Caco-2 (cell line): ENCODE data around the gene CDC40. TPM values are rescaled to one million over a fixed set of nuclear protein-coding genes. Genes with fewer than 3 reads are reported as not detected.

ENCODE experiments used
- BruUV-seq: library from RNA; stranded (reverse); fragments of 400-500 nt; replicated peaks from 2 replicates; lab custom pipeline; 2021; lab: Mats Ljungman, UMichigan
- CTCF ChIA-PET: fragments of 300-600 bp; sonication (Branson Sonifier 250); formaldehyde crosslinking; loops from one replicate; lab custom pipeline; 2022; ENCODE audit warnings: antibody characterized with exemption; lab: Charles Lee
- POLR2A ChIA-PET: fragments of 300-600 bp; sonication (Branson Sonifier 250); formaldehyde crosslinking; loops from one replicate; lab custom pipeline; 2022; ENCODE audit warnings: antibody characterized with exemption; lab: Charles Lee
- DNase-seq, 2 experiments: peaks; one replicate each; pipeline versions ENCODE4 v3.0.0 to v3.0.0-alpha.2; 2020 to 2022
- H3K27me3 ChIP-seq: replicated peaks from 2 replicates; pipeline ENCODE4 v1.6.0; 2011; ENCODE audit warnings: low read length; ENCODE audit not compliant: control insufficient read depth, insufficient read depth
- H3K36me3 ChIP-seq: 2 replicates; pipeline ENCODE4 v1.5.1; 2011; ENCODE audit warnings: low read length; ENCODE audit not compliant: control insufficient read depth, insufficient read depth
- H3K4me1 ChIP-seq: fragments of 250-450 bp; sonication (Bioruptor Pico); 2 replicates; pipeline ENCODE4 v1.5.1; 2020; ENCODE audit warnings: mild to moderate bottlenecking
- H3K4me3 ChIP-seq: 2 replicates; pipeline ENCODE4 v1.5.1; 2011; ENCODE audit warnings: low read depth, mild to moderate bottlenecking, control low read depth, low read length
- H3K9me3 ChIP-seq: fragments of 250-450 bp; sonication (Bioruptor Pico); 2 replicates; pipeline ENCODE4 v1.5.1; 2020; ENCODE audit warnings: mild to moderate bottlenecking, moderate library complexity
- H3K27ac Mint-ChIP-seq: one replicate; pipeline ENCODE4 v1.8.0; 2022; ENCODE audit warnings: mixed read lengths; ENCODE audit not compliant: unreplicated experiment
- H3K27me3 Mint-ChIP-seq: one replicate; pipeline ENCODE4 v1.8.0; 2022; ENCODE audit warnings: mixed read lengths; ENCODE audit not compliant: insufficient read depth, unreplicated experiment
- H3K36me3 Mint-ChIP-seq: one replicate; pipeline ENCODE4 v1.8.0; 2022; ENCODE audit warnings: mild to moderate bottlenecking, mixed read lengths; ENCODE audit not compliant: insufficient read depth, unreplicated experiment
- H3K4me1 Mint-ChIP-seq: one replicate; pipeline ENCODE4 v1.8.0; 2022; ENCODE audit warnings: low read depth, mixed read lengths; ENCODE audit not compliant: unreplicated experiment
- H3K4me3 Mint-ChIP-seq: one replicate; pipeline ENCODE4 v1.8.0; 2022; ENCODE audit warnings: mild to moderate bottlenecking, moderate library complexity, mixed read lengths; ENCODE audit not compliant: unreplicated experiment
- H3K9me3 Mint-ChIP-seq: one replicate; pipeline ENCODE4 v1.8.0; 2022; ENCODE audit warnings: mixed read lengths; ENCODE audit not compliant: unreplicated experiment
- CTCF ChIP-seq, 2 experiments: fragments of 200-600 bp in 1 of 2; IDR thresholded peaks; 1 replicate in 1 of 2; 2 replicates in 1 of 2; pipeline versions ENCODE4 v1.5.1 to v1.8.0; 2011 to 2022; ENCODE audit warnings: antibody characterized with exemption in 1 of 2, control low read depth in 1 of 2, inconsistent platforms in 1 of 2, low read depth in 1 of 2, low read length in 1 of 2, mild to moderate bottlenecking in 1 of 2, moderate library complexity in 1 of 2; ENCODE audit not compliant: insufficient read depth in 1 of 2, severe bottlenecking in 1 of 2, unreplicated experiment in 1 of 2
- intact Hi-C: fragments of 100-400 bp; cut with micrococcal nuclease; formaldehyde crosslinking; loops from one replicate; pipeline ENCODE4 v1.10.0; 2022; ENCODE audit not compliant: unreplicated experiment
- total RNA-seq: library from RNA; stranded (reverse); gene quantifications from 2 replicates; pipeline ENCODE4 v1.2.3, GENCODE V29; 2022

CDC40 gene
- total RNA-seq, 1 experiment from 2014 or later: 22.7 TPM

- Histone ChIP-seq H3K4me1 (no peaks in the 10 kb centered on the region), H3K36me3 (no peaks in the 10 kb centered on the region; the same call in 1 of the 2 replicates), H3K4me3 (no peak overlapping the region), H3K9me3 (no peaks in the 10 kb centered on the region), H3K27me3 (no peaks in the 10 kb centered on the region)
- CTCF ChIA-PET: no interaction called here
- POLR2A ChIA-PET: no interaction called here
- no peak for TF ChIP-seq CTCF (IDR thresholded peaks at IDR 0.05; ENCODE audit: insufficient read depth in 1 of 2, low read depth in 1 of 2, low read length in 1 of 2, severe bottlenecking in 1 of 2, unreplicated experiment in 1 of 2)
- BruUV-seq: no TSS peak
- Mint-ChIP-seq H3K4me1 (no peaks in the 10 kb centered on the region), H3K9me3 (no peaks in the 10 kb centered on the region), H3K27ac (no peak overlapping the region), H3K36me3 (peaks cover 13% of the 10 kb centered on the region), H3K27me3 (no peaks in the 10 kb centered on the region), H3K4me3 (no peak overlapping the region)
- intact Hi-C loops: no loop called here
- DNase-seq: no peak
Measured at GRCh38 chr6:110214338-110214737, 34.1 kb downstream of the CDC40 start.

GRCh38 chr6:110216140-110216539 lies 35.9 kb downstream of the CDC40 start:
- peaks cover 26% of the 10 kb centered on the region for H3K36me3 Mint-ChIP-seq

GRCh38 chr6:110217266-110217665 lies 37.0 kb downstream of the CDC40 start:
- no peaks in the 10 kb centered on the region for H3K9me3 Mint-ChIP-seq
- H3K4me1 Mint-ChIP-seq: no peaks in the 10 kb centered on the region
- H3K4me3 Mint-ChIP-seq: no peak overlapping the region
- BruUV-seq: no TSS peak
- H3K27me3 Mint-ChIP-seq: no peaks in the 10 kb centered on the region
- H3K9me3 ChIP-seq: no peaks in the 10 kb centered on the region
- intact Hi-C loops: no loop called here
- H3K36me3 ChIP-seq: no peaks in the 10 kb centered on the region; the same call in 1 of the 2 replicates
- ChIA-PET CTCF (no interaction called here), POLR2A (no interaction called here)
- no peak for DNase-seq
- no peak for TF ChIP-seq CTCF (IDR thresholded peaks at IDR 0.05; ENCODE audit: insufficient read depth in 1 of 2, low read depth in 1 of 2, low read length in 1 of 2, severe bottlenecking in 1 of 2, unreplicated experiment in 1 of 2)
- H3K27me3 ChIP-seq: no peaks in the 10 kb centered on the region
- peaks cover 26% of the 10 kb centered on the region for H3K36me3 Mint-ChIP-seq
- H3K4me1 ChIP-seq: no peaks in the 10 kb centered on the region
- no peak overlapping the region for H3K4me3 ChIP-seq
- H3K27ac Mint-ChIP-seq: no peak overlapping the region

More at GRCh38 chr6:110216140-110216539, 35.9 kb downstream of the CDC40 start:
- H3K36me3 ChIP-seq: no peaks in the 10 kb centered on the region; the same call in 1 of the 2 replicates
- Mint-ChIP-seq H3K27ac (no peak overlapping the region), H3K9me3 (no peaks in the 10 kb centered on the region), H3K4me3 (no peak overlapping the region), H3K4me1 (no peaks in the 10 kb centered on the region), H3K27me3 (no peaks in the 10 kb centered on the region)
- intact Hi-C loops: no loop called here
- no peaks in the 10 kb centered on the region for H3K4me1 ChIP-seq
- H3K9me3 ChIP-seq: no peaks in the 10 kb centered on the region
- no TSS peak for BruUV-seq
- ChIA-PET POLR2A (no interaction called here), CTCF (no interaction called here)
- H3K4me3 ChIP-seq: no peak overlapping the region
- DNase-seq: no peak
- TF ChIP-seq CTCF (IDR thresholded peaks at IDR 0.05; ENCODE audit: insufficient read depth in 1 of 2, low read depth in 1 of 2, low read length in 1 of 2, severe bottlenecking in 1 of 2, unreplicated experiment in 1 of 2): no peak
- no peaks in the 10 kb centered on the region for H3K27me3 ChIP-seq
